Mesodermal cell (in vitro differentiated cells): ENCODE data around the gene CAMK2G. TPM values are rescaled to one million over a fixed set of nuclear protein-coding genes. Genes with fewer than 3 reads are reported as not detected.
"Not testable (repeated sequence)": the region's sequence is repeated elsewhere in the genome, so short reads cannot be mapped to it uniquely, and the experiment has no call there.

Experiments used
- H3K27ac ChIP-seq: 2 replicates; pipeline ENCODE4 v1.7.0; 2013; ENCODE audit warnings: mild to moderate bottlenecking, low read depth, low read length, moderate library complexity; ENCODE audit not compliant: severe bottlenecking
- H3K36me3 ChIP-seq: 2 replicates; pipeline ENCODE4 v1.7.1; 2013; ENCODE audit warnings: mild to moderate bottlenecking, low read length, moderate library complexity; ENCODE audit not compliant: control insufficient read depth, insufficient read depth
- H3K4me1 ChIP-seq: one replicate; pipeline ENCODE4 v1.7.1; 2013; ENCODE audit warnings: mild to moderate bottlenecking, low read length; ENCODE audit not compliant: insufficient read depth, control insufficient read depth, poor library complexity, severe bottlenecking
- H3K4me3 ChIP-seq: 2 replicates; pipeline ENCODE4 v1.7.0; 2013; ENCODE audit warnings: low read length, control low read depth, mild to moderate bottlenecking; ENCODE audit not compliant: insufficient read depth, poor library complexity, severe bottlenecking; ENCODE audit errors: extremely low read depth
- H3K9me3 ChIP-seq: 2 replicates; pipeline ENCODE4 v1.7.1; 2013; ENCODE audit warnings: mild to moderate bottlenecking, low read length, moderate library complexity; ENCODE audit not compliant: control insufficient read depth
- WGBS, 2 experiments: methylation state at CpG; one replicate each; pipeline ENCODE4 v1.1.5; 2013; ENCODE audit warnings: missing lambda C conversion rate in 2 of 2; ENCODE audit not compliant: insufficient coverage in 2 of 2; 5-methylcytosine and 5-hydroxymethylcytosine counted together
- polyA plus RNA-seq, 2 experiments: library from polyadenylated mRNA; stranded (reverse); fragments of 50-300 nt; gene quantifications; one replicate each; pipeline ENCODE4 v1.2.3, GENCODE V29; 2013

CAMK2G gene
- polyA plus RNA-seq (2013, experiment 1 of 2): 24.4 TPM
- 24.9 TPM for polyA plus RNA-seq (2013, experiment 2 of 2)

DNA sequence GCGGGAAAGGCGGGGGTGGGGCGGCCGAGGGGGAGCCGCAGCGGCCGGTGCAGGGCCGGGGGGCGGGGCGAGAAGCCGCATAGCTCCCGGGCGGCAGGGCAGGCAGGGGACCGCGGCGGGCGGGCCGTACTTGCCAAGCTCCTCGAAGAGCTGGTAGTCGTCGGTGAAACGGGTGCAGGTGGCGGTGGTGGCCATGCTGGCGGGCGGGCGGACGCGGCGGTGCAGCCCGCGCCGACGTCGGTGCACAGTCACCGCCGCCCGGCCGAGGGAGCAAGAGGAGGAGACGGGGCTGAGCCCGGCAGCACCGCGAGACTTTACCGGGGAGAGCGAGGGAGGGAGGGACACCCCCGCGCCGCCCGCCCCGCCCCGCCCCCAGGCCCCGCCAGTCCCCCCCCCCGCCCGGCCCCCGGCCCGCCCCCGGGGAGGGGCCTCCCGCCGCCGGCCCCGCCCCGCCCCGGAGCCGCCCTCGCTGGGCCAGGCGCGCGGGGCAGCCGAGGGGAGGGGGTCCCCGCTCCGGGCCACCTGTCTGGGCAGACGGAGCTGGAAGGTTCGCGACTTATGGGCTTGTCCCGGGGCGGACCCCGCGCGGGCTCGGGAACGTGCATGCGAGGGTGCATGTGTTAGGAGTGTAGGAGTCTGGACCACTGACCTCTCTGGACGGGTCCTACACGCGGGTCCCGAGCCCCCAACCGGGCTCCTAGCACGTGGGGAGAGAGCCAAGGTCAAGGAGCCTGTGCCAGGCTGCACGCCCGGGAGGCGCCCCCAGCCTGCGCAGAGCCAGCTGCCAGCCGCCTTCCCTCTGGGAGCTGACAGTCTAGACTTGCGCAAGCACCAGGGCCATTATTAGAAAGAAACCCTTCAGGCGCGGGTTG, at the start of gene CAMK2G:
Gene CAMK2G, minus strand, starts transcription at position 289 of the 872 bp plus-strand sequence. Its CDS starts 94 bp downstream, at position 195.
- Histone ChIP-seq H3K27ac (no peak within 1 kb of the TSS), H3K4me3 (peak within 1 kb of the TSS; percentile 59), H3K4me1 (peaks cover 2% of the 10 kb centered on the region), H3K9me3 (no peaks in the 10 kb centered on the region), H3K36me3 (peaks cover 24% of the 10 kb centered on the region)
- 6 to 9% methylated on average over 30 to 50 of the region's 95 CpGs for WGBS, 2 experiments

DNA sequence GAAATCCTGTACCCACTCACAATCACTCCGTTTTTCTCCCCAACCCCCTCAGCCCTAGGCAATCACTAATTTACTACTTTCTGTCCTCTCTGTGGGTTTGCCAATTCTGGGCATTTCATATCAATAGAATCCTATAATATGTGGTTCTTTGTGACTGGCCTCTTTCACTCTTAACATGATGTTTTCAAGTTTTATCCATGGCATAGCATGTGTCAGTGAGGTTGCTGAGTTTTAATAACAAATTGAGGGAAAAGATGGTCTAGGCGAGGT, 48.4 kb upstream of the CAMK2G start:
- H3K27ac ChIP-seq: no peak overlapping the region
- no peaks in the 10 kb centered on the region for H3K9me3 ChIP-seq
- H3K36me3 ChIP-seq: no peaks in the 10 kb centered on the region
- 90 to 100% methylated on average over 1 of the region's 2 CpGs for WGBS, 2 experiments
- H3K4me3 ChIP-seq: no peak overlapping the region
- peaks cover 13% of the 10 kb centered on the region for H3K4me1 ChIP-seq

DNA sequence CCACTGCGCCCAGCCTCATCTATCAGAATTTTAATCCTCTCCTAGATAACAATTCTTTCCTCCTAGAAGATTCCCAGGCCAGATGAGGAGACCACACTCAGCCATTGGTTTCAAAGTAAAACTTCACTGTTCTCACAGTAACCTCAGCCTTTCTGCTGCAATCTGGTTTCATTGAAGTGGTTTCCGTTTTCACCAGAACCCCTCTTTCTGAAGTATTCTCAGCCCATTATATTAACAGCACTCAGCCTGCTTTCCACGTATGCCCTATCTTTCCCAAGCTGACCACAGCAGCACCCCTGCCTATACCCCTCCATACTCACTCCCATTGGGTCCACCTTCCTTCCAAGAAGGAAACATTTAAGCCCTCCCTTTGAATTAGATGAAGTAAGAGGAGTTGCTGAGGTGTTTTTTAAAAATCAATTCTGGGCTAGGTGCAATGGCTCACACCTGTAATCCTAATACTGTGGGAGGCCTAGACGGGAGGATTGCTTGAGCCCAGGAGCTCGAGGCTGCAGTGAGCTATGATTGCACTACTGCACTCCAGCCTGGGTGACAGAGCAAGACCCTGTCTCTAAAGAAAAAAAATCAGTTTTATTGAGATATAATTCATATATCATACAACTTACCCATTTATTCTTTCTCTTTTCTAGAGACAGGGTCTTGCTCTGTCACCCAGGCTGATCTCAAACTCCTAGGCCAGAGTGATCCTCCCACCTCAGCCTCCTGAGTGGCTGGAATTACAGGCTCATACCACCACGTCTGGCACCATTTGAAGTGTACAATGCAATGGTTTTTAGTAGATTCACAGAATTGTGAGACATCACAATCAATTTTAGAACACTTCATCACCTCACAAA, 47.9 kb upstream of the CAMK2G start:
- Histone ChIP-seq H3K4me3 (no peak overlapping the region), H3K4me1 (peaks cover 13% of the 10 kb centered on the region), H3K27ac (no peak overlapping the region), H3K9me3 (no peaks in the 10 kb centered on the region), H3K36me3 (peaks cover 5% of the 10 kb centered on the region)
- WGBS, 2 experiments: 89 to 93% methylated on average over 4 to 5 of the region's 6 CpGs

DNA sequence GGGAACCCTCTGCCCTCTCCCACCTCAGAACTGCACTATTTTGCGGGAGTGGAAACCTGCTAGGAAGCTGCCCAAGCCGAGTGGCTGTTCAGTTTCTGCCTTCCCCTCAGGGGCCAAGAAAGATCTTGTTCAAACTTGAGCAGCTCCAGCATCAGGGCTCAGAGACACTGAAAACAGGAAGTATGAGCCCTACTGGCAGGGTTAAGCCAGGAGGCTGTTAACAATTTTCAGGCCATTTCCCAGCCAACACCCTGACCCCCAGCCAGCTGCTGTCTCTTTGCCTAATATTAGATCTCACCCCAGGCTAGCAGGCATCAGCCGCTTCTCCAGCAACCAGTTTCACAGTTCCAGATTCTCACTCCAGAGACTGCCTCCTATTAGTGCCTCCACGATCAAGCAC, 45.7 kb upstream of the CAMK2G start:
- Histone ChIP-seq H3K27ac (peak overlapping the region; percentile 70), H3K9me3 (no peaks in the 10 kb centered on the region), H3K36me3 (peaks cover 27% of the 10 kb centered on the region), H3K4me1 (peaks cover 13% of the 10 kb centered on the region), H3K4me3 (no peak overlapping the region)
- 56 to 80% methylated on average over 2 of the region's 4 CpGs for WGBS, 2 experiments

DNA sequence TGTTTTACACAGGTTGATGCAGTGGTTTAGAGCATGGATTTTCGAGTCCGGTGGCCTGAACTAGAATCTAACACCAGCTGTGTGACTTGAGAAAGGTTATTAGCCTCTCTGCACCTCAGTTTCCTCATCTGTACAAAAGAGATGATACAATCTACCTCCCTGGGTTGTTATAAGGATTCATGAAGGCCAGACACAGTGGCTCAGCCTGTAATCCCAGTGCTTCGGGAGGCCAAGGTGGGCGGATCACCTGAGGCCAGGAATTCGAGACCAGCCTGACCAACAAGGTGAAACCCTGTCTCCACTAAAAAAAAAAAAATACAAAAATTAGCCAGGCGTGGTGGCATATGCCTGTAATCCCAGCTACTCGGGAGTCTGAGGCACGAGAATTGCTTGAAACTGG, 45.1 kb upstream of the CAMK2G start:
- Histone ChIP-seq H3K4me1 (peaks cover 15% of the 10 kb centered on the region), H3K36me3 (peaks cover 33% of the 10 kb centered on the region)
- H3K9me3 ChIP-seq, H3K27ac ChIP-seq, H3K4me3 ChIP-seq: not testable (repeated sequence)
- 94 to 96% methylated on average over 5 to 6 of the region's 8 CpGs for WGBS, 2 experiments

DNA sequence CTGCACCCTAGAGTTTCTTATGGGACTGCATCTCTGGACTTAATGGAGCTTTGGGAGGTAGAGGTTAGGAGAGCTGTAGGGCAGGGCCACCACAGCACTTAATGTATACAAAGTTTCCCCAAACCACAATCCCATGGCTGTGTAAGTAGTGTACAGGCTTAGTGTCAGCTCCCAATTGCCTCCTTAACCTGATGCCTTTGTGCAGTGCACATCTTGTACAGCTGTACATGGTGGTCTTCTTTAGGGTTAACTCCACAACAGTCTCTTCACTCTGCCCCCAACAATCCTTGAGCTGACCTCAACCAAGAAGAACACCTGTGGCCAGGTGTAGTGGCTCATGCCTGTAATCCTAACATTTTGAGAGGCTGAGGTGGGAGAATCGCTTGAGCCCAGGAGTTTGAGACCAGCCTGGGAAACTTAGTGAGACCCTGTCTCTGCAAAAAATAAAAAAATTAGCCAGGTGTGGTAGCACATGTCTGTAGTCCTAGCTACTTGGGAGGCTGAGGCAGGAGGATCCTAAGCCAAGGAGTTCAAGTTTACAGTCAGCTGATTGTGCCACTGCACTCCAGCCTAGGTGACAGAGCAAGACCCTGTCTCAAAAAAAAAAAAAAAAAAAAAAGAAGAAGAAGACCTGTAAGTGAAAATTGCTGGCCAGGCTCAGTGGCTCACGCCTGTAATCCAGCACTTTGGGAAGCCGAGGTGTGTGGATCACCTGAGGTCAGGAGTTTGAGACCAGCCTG, 43.4 kb upstream of the CAMK2G start:
- Histone ChIP-seq H3K4me1 (peaks cover 20% of the 10 kb centered on the region), H3K36me3 (peaks cover 49% of the 10 kb centered on the region), H3K4me3 (no peak overlapping the region), H3K27ac (no peak overlapping the region), H3K9me3 (no peaks in the 10 kb centered on the region)
- WGBS, 2 experiments: 89 to 100% methylated on average over 1 of the region's 3 CpGs

DNA sequence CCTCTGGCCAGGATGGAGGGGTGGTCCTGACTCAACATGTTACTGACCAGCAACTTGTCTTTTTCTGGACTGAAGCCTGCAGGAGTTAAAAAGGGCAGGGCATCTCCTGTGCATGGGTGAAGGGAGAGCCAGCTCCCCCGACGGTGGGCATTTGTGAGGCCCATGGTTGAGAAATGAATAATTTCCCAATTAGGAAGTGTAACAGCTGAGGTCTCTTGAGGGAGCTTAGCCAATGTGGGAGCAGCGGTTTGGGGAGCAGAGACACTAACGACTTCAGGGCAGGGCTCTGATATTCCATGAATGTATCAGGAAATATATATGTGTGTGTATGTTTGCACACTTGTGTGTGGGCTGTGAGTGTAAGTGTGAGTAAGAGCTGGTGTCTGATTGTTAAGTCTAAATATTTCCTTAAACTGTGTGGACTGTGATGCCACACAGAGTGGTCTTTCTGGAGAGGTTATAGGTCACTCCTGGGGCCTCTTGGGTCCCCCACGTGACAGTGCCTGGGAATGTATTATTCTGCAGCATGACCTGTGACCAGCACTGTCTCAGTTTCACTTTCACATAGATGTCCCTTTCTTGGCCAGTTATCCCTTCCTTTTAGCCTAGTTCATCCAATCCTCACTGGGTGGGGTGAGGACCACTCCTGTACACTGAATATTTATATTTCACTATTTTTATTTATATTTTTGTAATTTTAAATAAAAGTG, 42.6 kb upstream of the CAMK2G start:
- no peak overlapping the region for H3K4me3 ChIP-seq
- WGBS, 2 experiments: 86 to 89% methylated on average over 4 to 5 of the region's 5 CpGs

DNA sequence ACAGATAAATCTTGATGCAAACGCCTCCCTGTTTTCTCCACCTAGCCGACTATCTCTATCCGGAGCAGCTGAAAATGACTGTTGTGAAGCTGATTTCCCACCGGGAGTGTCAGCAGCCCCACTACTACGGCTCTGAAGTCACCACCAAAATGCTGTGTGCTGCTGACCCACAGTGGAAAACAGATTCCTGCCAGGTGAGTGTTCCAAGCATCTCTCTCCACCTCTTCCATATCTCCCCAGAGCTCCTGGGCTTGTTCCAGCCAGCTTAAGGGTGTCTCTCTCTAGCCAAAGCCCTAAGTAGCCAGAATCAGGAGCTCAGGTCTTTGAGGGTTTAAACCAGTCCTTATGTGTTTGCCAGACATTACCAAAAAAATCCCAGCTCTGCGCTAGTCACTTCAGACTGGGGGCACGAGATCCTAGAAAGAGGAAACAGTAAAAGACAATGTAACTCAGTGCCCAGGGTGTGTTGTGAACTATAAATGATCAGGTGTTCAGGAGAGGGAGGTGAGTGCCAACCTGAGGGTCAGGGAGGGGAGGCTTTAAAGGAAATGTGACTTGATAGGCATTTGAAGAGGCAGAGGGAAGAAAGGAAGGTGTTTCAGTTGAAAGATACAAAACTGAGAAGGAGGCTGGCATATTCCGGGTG, 41.0 kb upstream of the CAMK2G start:
- Histone ChIP-seq H3K4me1 (peaks cover 21% of the 10 kb centered on the region), H3K36me3 (peaks cover 49% of the 10 kb centered on the region), H3K4me3 (no peak overlapping the region), H3K27ac (no peak overlapping the region), H3K9me3 (no peaks in the 10 kb centered on the region)
- 91 to 93% methylated on average over 8 of the region's 8 CpGs for WGBS, 2 experiments

More for the DNA sequence above, 42.6 kb upstream of the CAMK2G start:
- Histone ChIP-seq H3K36me3 (peaks cover 49% of the 10 kb centered on the region), H3K4me1 (peaks cover 20% of the 10 kb centered on the region), H3K9me3 (no peaks in the 10 kb centered on the region), H3K27ac (no peak overlapping the region)

DNA sequence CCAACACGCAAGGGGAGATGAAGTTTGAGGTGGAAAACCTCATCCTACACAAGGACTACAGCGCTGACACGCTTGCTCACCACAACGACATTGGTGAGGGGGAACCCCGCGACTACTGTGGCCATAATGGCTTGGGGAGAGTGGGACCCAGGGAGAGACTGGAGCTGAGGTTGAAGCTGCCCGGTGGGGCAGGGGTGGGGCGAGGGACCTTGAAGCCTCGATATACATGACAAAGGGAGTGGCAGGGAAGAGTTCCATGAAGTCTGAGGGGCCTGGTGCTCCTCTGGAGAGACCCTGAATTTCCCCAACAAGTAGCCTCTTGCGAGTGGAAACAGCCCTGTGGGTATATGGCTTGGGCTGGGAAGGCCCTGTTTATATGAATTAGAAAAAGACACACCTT, 39.7 kb upstream of the CAMK2G start:
- no peak overlapping the region for H3K27ac ChIP-seq
- H3K4me1 ChIP-seq: peaks cover 26% of the 10 kb centered on the region
- H3K4me3 ChIP-seq: peak overlapping the region; percentile 2
- WGBS, 2 experiments: 67 to 83% methylated on average over 6 to 9 of the region's 10 CpGs
- peaks cover 49% of the 10 kb centered on the region for H3K36me3 ChIP-seq
- H3K9me3 ChIP-seq: no peaks in the 10 kb centered on the region
